NT2/D1 (cell line): ENCODE results near the gene SELPLG.

Source experiments
- DNase-seq: peaks from one replicate; pipeline ENCODE4 v3.0.0-alpha.2; 2011; ENCODE audit warnings: low read depth, low spot score
- H3K27me3 ChIP-seq: 2 replicates; pipeline ENCODE4 v1.6.0; 2011; ENCODE audit warnings: mild to moderate bottlenecking; ENCODE audit not compliant: insufficient read length, insufficient read depth
- H3K36me3 ChIP-seq: 2 replicates; pipeline ENCODE4 v1.6.1; 2011; ENCODE audit warnings: mild to moderate bottlenecking, low read length, mixed read lengths; ENCODE audit not compliant: insufficient read depth, insufficient read length
- H3K4me1 ChIP-seq: 2 replicates; pipeline ENCODE4 v1.5.1; 2011; ENCODE audit not compliant: insufficient read depth, insufficient read length
- H3K4me3 ChIP-seq: 2 replicates; pipeline ENCODE4 v1.5.1; 2011; ENCODE audit warnings: low read depth; ENCODE audit not compliant: insufficient read length
- H3K9ac ChIP-seq: 2 replicates; pipeline ENCODE4 v1.6.0; 2011; ENCODE audit warnings: low read depth; ENCODE audit not compliant: insufficient read length
- H3K9me3 ChIP-seq: 2 replicates; pipeline ENCODE4 v1.5.1; 2011; ENCODE audit warnings: mild to moderate bottlenecking, low read length; ENCODE audit not compliant: insufficient read depth
- SUZ12 ChIP-seq: IDR thresholded peaks from 2 replicates; pipeline ENCODE4 v1.6.1; 2011; ENCODE audit not compliant: insufficient read length, insufficient read depth; ENCODE audit errors: extremely low read depth
- YY1 ChIP-seq: IDR thresholded peaks from 2 replicates; pipeline ENCODE4 v1.6.1; 2011; ENCODE audit not compliant: insufficient read length, insufficient read depth
- ZNF274 ChIP-seq: IDR thresholded peaks from 2 replicates; pipeline ENCODE4 v1.6.1; 2011; ENCODE audit warnings: mild to moderate bottlenecking, low read depth, low read length

Gene SELPLG

GRCh38 chr12:108614639-108615038, 19.1 kb downstream of the SELPLG start:
- Histone ChIP-seq H3K9ac (no peak overlapping the region), H3K4me3 (no peak overlapping the region), H3K36me3 (no peaks in the 10 kb centered on the region), H3K9me3 (peaks cover 9% of the 10 kb centered on the region; the same call in 1 of the 2 replicates), H3K27me3 (no peaks in the 10 kb centered on the region), H3K4me1 (peaks cover 12% of the 10 kb centered on the region)
- no peak for DNase-seq
- TF ChIP-seq YY1, result no peak
- TF ChIP-seq ZNF274, result no peak
- TF ChIP-seq SUZ12, result no peak

GRCh38 chr12:108614041-108614440, 19.7 kb downstream of the SELPLG start:
- TF ChIP-seq YY1 (no peak), SUZ12 (no peak), ZNF274 (no peak)

GRCh38 chr12:108613548-108613947, 20.1 kb downstream of the SELPLG start:
- no peak for TF ChIP-seq YY1
- Histone ChIP-seq H3K4me1 (peaks cover 16% of the 10 kb centered on the region), H3K27me3 (no peaks in the 10 kb centered on the region), H3K9ac (no peak overlapping the region), H3K9me3 (peaks cover 9% of the 10 kb centered on the region; the same call in 1 of the 2 replicates), H3K36me3 (no peaks in the 10 kb centered on the region), H3K4me3 (no peak overlapping the region)
- no peak for DNase-seq

More at GRCh38 chr12:108614041-108614440, 19.7 kb downstream of the SELPLG start:
- Histone ChIP-seq H3K9ac (no peak overlapping the region), H3K9me3 (peaks cover 9% of the 10 kb centered on the region; the same call in 1 of the 2 replicates), H3K27me3 (no peaks in the 10 kb centered on the region), H3K4me1 (peaks cover 15% of the 10 kb centered on the region), H3K36me3 (no peaks in the 10 kb centered on the region), H3K4me3 (no peak overlapping the region)
- no peak for DNase-seq

- Histone ChIP-seq H3K9me3 (peaks cover 9% of the 10 kb centered on the region; the same call in 1 of the 2 replicates), H3K27me3 (no peaks in the 10 kb centered on the region), H3K4me1 (peaks cover 17% of the 10 kb centered on the region), H3K9ac (no peak overlapping the region), H3K36me3 (no peaks in the 10 kb centered on the region), H3K4me3 (no peak overlapping the region)
- DNase-seq, result no peak
- no peak for TF ChIP-seq ZNF274
- TF ChIP-seq SUZ12, result no peak
- no peak for TF ChIP-seq YY1
These were observed 20.9 kb downstream of the SELPLG start for GRCh38 chr12:108612788-108613282.

GRCh38 chr12:108611884-108612415, 21.7 kb downstream of the SELPLG start:
- Histone ChIP-seq H3K4me3 (no peak overlapping the region), H3K9ac (no peak overlapping the region), H3K9me3 (peaks cover 9% of the 10 kb centered on the region; the same call in 1 of the 2 replicates), H3K36me3 (no peaks in the 10 kb centered on the region), H3K4me1 (peaks cover 15% of the 10 kb centered on the region), H3K27me3 (no peaks in the 10 kb centered on the region)
- no peak for DNase-seq
- TF ChIP-seq YY1 (no peak), ZNF274 (no peak), SUZ12 (no peak)

- no peaks in the 10 kb centered on the region for H3K36me3 ChIP-seq
- H3K27me3 ChIP-seq, result no peaks in the 10 kb centered on the region
- no peak for TF ChIP-seq YY1
- TF ChIP-seq SUZ12, result no peak
- no peak for TF ChIP-seq ZNF274
- H3K9me3 ChIP-seq, result peaks cover 6% of the 10 kb centered on the region; the same call in 1 of the 2 replicates
- H3K4me3 ChIP-seq, result no peak overlapping the region
- no peak for DNase-seq
- H3K9ac ChIP-seq, result no peak overlapping the region
- peaks cover 19% of the 10 kb centered on the region for H3K4me1 ChIP-seq
These were observed 22.7 kb downstream of the SELPLG start for GRCh38 chr12:108610856-108611605.

GRCh38 chr12:108610336-108610815, 23.3 kb downstream of the SELPLG start:
- H3K36me3 ChIP-seq, result no peaks in the 10 kb centered on the region
- DNase-seq, result no peak
- TF ChIP-seq YY1 (no peak), ZNF274 (no peak), SUZ12 (no peak)
- no peaks in the 10 kb centered on the region for H3K27me3 ChIP-seq
- no peak overlapping the region for H3K9ac ChIP-seq
- H3K4me3 ChIP-seq, result no peak overlapping the region
- H3K4me1 ChIP-seq, result peaks cover 19% of the 10 kb centered on the region
- no peaks in the 10 kb centered on the region for H3K9me3 ChIP-seq
